Stimulated activated CD8-positive, alpha-beta memory T cell treated with anti-CD3 and anti-CD28 coated beads, Interleukin-15, amount 100 ng/mL, for 4 hours (primary cell): ENCODE measurements around the gene GRAMD1B.
A peak's percentile ranks its signal among the peaks of the same experiment; 100 is the strongest.

Source experiments
- DNase-seq, 2 donors: peaks; one replicate each; pipeline ENCODE4 v3.0.0-alpha.2; 2020; ENCODE audit warnings: low read depth in 2 of 2

The GRAMD1B gene

GRCh38 chr11:123409456-123410217 lies 20.4 kb upstream of the GRAMD1B start:
- no peak for DNase-seq

- no peak for DNase-seq
These were observed 19.9 kb upstream of the GRAMD1B start for GRCh38 chr11:123410218-123410549.

- DNase-seq: no peak
These were observed 16.4 kb upstream of the GRAMD1B start for GRCh38 chr11:123413636-123414035.

GRCh38 chr11:123416566-123416965 lies 13.5 kb upstream of the GRAMD1B start:
- DNase-seq: no peak

- no peak for DNase-seq
These were observed 11.5 kb upstream of the GRAMD1B start for GRCh38 chr11:123418351-123419114.

GRCh38 chr11:123419731-123420452 lies 10.2 kb upstream of the GRAMD1B start:
- no peak for DNase-seq

- DNase-seq: no peak
These were observed 8.5 kb upstream of the GRAMD1B start for GRCh38 chr11:123421589-123421988.

GRCh38 chr11:123425367-123425766 lies 4.7 kb upstream of the GRAMD1B start:
- no peak for DNase-seq

- DNase-seq: no peak
These were observed 3.3 kb upstream of the GRAMD1B start for GRCh38 chr11:123426789-123427188.

- DNase-seq: no peak
These were observed 2.7 kb upstream of the GRAMD1B start for GRCh38 chr11:123427405-123427804.

GRCh38 chr11:123428116-123428715 lies 1.9 kb upstream of the GRAMD1B start:
- no peak for DNase-seq

- no peak for DNase-seq
These were observed 733 bp upstream of the GRAMD1B start for GRCh38 chr11:123429336-123429735.

- DNase-seq: peak in 1 of 2 donors; percentile 13
These were observed 840 bp downstream of the GRAMD1B start for GRCh38 chr11:123430721-123431497.

GRCh38 chr11:123431619-123432018 lies 1.6 kb downstream of the GRAMD1B start:
- DNase-seq: no peak

GRCh38 chr11:123434262-123434661 lies 4.2 kb downstream of the GRAMD1B start:
- DNase-seq: no peak

GRCh38 chr11:123434911-123435310 lies 4.8 kb downstream of the GRAMD1B start:
- no peak for DNase-seq

- no peak for DNase-seq
These were observed 7.3 kb downstream of the GRAMD1B start for GRCh38 chr11:123437236-123437979.

- DNase-seq: no peak
These were observed 8.1 kb downstream of the GRAMD1B start for GRCh38 chr11:123438131-123438627.

- no peak for DNase-seq
These were observed 9.5 kb downstream of the GRAMD1B start for GRCh38 chr11:123439616-123440015.

- DNase-seq: no peak
These were observed 11.1 kb downstream of the GRAMD1B start for GRCh38 chr11:123441161-123441560.
